Loucy (cell line): ENCODE measurements around the gene ARL5C.

Experiments used
- EZH2phosphoT487 ChIP-seq: fragments of 200-600 bp; IDR thresholded peaks from 2 replicates; pipeline ENCODE4 v1.6.1; 2018; ENCODE audit warnings: antibody characterized with exemption, mild to moderate bottlenecking, moderate library complexity, borderline replicate concordance
- TF ChIP-seq, protein P1 (sequence below): fragments of 200-600 bp; sonication (generic); conservative IDR thresholded peaks from 2 replicates; pipeline ENCODE4 v1.5.1; 2014; ENCODE audit warnings: mild to moderate bottlenecking, antibody characterized with exemption, low read length

DNA sequence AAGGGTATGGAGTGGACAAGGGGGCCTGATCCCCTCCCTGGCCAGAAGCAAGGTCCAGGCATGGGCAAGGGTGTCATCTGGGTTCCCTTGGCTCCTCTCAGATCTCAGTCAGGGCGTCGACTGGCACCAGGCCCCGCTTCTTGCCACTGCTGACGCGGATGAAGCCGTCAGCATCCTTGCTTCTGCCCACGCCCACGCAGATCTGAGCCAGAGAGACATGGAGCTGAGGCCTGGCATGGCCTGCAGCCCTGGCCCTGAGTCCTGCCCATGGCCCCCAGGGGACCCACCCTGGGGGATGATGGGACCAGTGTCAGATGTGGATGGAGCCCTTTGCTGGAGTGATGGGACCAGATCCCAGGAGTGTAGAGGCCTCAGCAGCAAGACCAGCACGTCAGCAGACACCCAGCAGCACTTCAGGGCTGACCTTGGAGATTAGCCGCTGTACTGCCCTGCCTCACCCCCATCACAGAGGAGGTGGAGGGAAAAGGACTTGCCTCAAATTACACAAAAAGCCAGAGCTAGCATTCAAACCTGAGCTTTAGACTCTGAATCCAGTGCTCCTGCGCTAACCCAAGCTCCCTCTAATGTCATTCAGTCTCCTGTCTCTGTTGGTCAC lies 46.3 kb upstream of the ARL5C start:
- TF ChIP-seq, protein P1, sequence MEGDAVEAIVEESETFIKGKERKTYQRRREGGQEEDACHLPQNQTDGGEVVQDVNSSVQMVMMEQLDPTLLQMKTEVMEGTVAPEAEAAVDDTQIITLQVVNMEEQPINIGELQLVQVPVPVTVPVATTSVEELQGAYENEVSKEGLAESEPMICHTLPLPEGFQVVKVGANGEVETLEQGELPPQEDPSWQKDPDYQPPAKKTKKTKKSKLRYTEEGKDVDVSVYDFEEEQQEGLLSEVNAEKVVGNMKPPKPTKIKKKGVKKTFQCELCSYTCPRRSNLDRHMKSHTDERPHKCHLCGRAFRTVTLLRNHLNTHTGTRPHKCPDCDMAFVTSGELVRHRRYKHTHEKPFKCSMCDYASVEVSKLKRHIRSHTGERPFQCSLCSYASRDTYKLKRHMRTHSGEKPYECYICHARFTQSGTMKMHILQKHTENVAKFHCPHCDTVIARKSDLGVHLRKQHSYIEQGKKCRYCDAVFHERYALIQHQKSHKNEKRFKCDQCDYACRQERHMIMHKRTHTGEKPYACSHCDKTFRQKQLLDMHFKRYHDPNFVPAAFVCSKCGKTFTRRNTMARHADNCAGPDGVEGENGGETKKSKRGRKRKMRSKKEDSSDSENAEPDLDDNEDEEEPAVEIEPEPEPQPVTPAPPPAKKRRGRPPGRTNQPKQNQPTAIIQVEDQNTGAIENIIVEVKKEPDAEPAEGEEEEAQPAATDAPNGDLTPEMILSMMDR = no peak
- TF ChIP-seq EZH2phosphoT487 = no peak
